Measurements from ENCODE around the gene LYPD8. TPM values are rescaled to one million over a fixed set of nuclear protein-coding genes. Genes with fewer than 3 reads are reported as not detected.

The LYPD8 gene
- total RNA-seq, 1 experiment from 2014 or later = not detected

DNA sequence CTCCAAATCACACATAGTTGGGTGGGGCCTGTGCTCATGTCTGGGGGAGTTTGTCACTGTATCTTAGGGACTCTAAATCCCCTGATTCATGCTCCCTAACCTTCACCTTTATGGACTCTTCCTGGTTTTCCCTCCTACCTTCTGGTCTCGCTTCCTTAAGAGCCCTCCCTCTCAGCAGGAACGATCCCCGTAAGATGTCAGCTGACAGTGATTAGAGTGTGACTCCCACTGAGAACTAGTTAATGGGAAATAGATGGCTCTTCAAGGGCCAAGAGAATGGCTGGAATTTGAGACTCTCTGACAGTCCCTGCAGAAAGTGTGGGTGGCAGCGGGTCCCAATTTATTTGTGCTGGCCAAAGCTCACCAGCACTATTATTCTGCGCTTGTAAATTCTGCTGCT lies 22.0 kb downstream of the LYPD8 start:
- no peak for ATAC-seq

DNA sequence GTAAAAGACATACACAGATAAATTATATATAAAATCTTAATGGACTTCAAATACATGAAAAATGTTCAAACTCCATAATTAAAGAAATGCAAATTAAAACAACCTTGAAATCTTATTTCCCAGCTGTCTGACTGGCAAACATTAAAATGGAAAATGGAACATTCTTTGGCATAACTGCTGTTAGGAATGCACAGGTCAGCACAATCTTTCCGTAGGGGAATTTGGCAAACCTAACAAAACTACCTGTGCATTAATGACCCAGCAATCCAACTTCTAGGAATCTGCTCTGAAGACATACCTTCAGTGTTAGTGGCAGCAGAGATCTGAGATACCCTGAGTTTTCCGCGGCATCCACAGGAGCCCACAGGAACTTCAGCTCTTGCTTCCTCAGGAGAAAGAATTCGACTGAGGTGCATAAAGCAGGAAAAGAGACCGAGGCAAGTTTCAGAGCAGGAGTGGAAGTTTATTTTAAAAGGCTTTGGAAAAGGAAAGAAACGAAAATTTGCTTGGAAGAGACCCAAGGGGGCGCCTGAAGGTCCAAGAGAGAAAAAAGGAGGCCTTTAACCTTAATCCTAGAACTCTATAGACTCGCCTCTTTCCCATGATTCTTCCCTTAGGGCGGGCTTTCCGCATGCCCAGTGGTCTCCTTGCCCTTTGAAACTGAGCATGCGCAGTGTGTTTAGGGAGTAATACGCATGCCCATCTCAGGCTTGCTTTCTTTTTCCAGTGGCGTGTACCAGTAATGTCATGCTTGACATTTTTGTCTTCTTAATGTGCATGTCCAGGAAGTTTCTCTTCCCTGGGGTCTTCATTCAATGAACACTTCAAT lies 24.8 kb downstream of the LYPD8 start:
- Histone ChIP-seq H3K27me3 (ENCODE audit: control insufficient read depth, insufficient read depth, low read length) (no peaks in the 10 kb centered on the region), H3K36me3 (ENCODE audit: control insufficient read depth, insufficient read depth, low read length) (no peaks in the 10 kb centered on the region), H3K4me1 (ENCODE audit: control insufficient read depth, insufficient read depth, low read length) (no peaks in the 10 kb centered on the region), H3K27ac (ENCODE audit: low read length) (no peak overlapping the region), H3K4me3 (ENCODE audit: low read depth in 2 of 2, low read length in 2 of 2) (peak overlapping the region in 1 of 2 experiments; percentile 15; a peak in 1 of 4 replicates), H3K9me3 (ENCODE audit: control insufficient read depth, insufficient read depth, low read depth, low read length) (0 out of 2 replicates have a peak, but pooled peaks cover 2% of the 10 kb centered on the region)
- DNase-seq (ENCODE audit: low read depth, low spot score) (no peak), ATAC-seq (no peak)
- no TSS peak for BruUV-seq (replicated peaks)
- POLR2A ChIA-PET = no interaction called here
- in situ Hi-C loops (cut with HindIII; ENCODE audit: low pct_unique_long_range_greater_than_20kb, low sequenced_read_pairs) = no loop called here
- TF ChIP-seq POLR2AphosphoS5 (IDR thresholded peaks at IDR 0.05; ENCODE audit: low read depth, low read length) (no peak), SIN3A (IDR thresholded peaks at IDR 0.05; ENCODE audit: borderline replicate concordance, insufficient read depth, low read depth, low read length) (no peak), TCF7L2 (IDR thresholded peaks at IDR 0.05; ENCODE audit: low read depth, low read length) (no peak)
- TF ChIP-seq, protein P1, sequence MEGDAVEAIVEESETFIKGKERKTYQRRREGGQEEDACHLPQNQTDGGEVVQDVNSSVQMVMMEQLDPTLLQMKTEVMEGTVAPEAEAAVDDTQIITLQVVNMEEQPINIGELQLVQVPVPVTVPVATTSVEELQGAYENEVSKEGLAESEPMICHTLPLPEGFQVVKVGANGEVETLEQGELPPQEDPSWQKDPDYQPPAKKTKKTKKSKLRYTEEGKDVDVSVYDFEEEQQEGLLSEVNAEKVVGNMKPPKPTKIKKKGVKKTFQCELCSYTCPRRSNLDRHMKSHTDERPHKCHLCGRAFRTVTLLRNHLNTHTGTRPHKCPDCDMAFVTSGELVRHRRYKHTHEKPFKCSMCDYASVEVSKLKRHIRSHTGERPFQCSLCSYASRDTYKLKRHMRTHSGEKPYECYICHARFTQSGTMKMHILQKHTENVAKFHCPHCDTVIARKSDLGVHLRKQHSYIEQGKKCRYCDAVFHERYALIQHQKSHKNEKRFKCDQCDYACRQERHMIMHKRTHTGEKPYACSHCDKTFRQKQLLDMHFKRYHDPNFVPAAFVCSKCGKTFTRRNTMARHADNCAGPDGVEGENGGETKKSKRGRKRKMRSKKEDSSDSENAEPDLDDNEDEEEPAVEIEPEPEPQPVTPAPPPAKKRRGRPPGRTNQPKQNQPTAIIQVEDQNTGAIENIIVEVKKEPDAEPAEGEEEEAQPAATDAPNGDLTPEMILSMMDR (IDR thresholded peaks at IDR 0.05) = no peak
- TF ChIP-seq, protein P2, sequence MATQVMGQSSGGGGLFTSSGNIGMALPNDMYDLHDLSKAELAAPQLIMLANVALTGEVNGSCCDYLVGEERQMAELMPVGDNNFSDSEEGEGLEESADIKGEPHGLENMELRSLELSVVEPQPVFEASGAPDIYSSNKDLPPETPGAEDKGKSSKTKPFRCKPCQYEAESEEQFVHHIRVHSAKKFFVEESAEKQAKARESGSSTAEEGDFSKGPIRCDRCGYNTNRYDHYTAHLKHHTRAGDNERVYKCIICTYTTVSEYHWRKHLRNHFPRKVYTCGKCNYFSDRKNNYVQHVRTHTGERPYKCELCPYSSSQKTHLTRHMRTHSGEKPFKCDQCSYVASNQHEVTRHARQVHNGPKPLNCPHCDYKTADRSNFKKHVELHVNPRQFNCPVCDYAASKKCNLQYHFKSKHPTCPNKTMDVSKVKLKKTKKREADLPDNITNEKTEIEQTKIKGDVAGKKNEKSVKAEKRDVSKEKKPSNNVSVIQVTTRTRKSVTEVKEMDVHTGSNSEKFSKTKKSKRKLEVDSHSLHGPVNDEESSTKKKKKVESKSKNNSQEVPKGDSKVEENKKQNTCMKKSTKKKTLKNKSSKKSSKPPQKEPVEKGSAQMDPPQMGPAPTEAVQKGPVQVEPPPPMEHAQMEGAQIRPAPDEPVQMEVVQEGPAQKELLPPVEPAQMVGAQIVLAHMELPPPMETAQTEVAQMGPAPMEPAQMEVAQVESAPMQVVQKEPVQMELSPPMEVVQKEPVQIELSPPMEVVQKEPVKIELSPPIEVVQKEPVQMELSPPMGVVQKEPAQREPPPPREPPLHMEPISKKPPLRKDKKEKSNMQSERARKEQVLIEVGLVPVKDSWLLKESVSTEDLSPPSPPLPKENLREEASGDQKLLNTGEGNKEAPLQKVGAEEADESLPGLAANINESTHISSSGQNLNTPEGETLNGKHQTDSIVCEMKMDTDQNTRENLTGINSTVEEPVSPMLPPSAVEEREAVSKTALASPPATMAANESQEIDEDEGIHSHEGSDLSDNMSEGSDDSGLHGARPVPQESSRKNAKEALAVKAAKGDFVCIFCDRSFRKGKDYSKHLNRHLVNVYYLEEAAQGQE (IDR thresholded peaks at IDR 0.05; ENCODE audit: insufficient read depth in 1 of 2, low read depth in 2 of 2, low read length in 1 of 2) = no peak
- CTCF ChIA-PET = no interaction called here
- intact Hi-C loops (cut with micrococcal nuclease; ENCODE audit: unreplicated experiment) = no loop called here

More for the DNA sequence above, 22.0 kb downstream of the LYPD8 start:
- TF ChIP-seq TCF7L2 (IDR thresholded peaks at IDR 0.05; ENCODE audit: low read depth, low read length) (no peak), POLR2AphosphoS5 (IDR thresholded peaks at IDR 0.05; ENCODE audit: low read depth, low read length) (no peak), SIN3A (IDR thresholded peaks at IDR 0.05; ENCODE audit: borderline replicate concordance, insufficient read depth, low read depth, low read length) (no peak)
- TF ChIP-seq, protein P1 (IDR thresholded peaks at IDR 0.05) = no peak
- TF ChIP-seq, protein P2 (IDR thresholded peaks at IDR 0.05; ENCODE audit: insufficient read depth in 1 of 2, low read depth in 2 of 2, low read length in 1 of 2) = no peak
- POLR2A ChIA-PET = no interaction called here
- Histone ChIP-seq H3K27me3 (ENCODE audit: control insufficient read depth, insufficient read depth, low read length) (no peaks in the 10 kb centered on the region), H3K9me3 (ENCODE audit: control insufficient read depth, insufficient read depth, low read depth, low read length) (0 out of 2 replicates have a peak, but pooled peaks cover 2% of the 10 kb centered on the region), H3K4me3 (ENCODE audit: low read depth in 2 of 2, low read length in 2 of 2) (no peak overlapping the region), H3K36me3 (ENCODE audit: control insufficient read depth, insufficient read depth, low read length) (no peaks in the 10 kb centered on the region), H3K27ac (ENCODE audit: low read length) (no peak overlapping the region), H3K4me1 (ENCODE audit: control insufficient read depth, insufficient read depth, low read length) (no peaks in the 10 kb centered on the region)
- BruUV-seq (replicated peaks) = no TSS peak
- in situ Hi-C loops (cut with HindIII; ENCODE audit: low pct_unique_long_range_greater_than_20kb, low sequenced_read_pairs) = no loop called here
- intact Hi-C loops (cut with micrococcal nuclease; ENCODE audit: unreplicated experiment) = no loop called here
- no peak for DNase-seq (ENCODE audit: low read depth, low spot score)
- CTCF ChIA-PET = no interaction called here

Data from Panc1 (cell line).